ENCODE results near the gene DOCK6.

DOCK6 gene

GRCh38 chr19:11221082-11221598 lies 41.2 kb downstream of the DOCK6 start:
- no peak for DNase-seq

DNA sequence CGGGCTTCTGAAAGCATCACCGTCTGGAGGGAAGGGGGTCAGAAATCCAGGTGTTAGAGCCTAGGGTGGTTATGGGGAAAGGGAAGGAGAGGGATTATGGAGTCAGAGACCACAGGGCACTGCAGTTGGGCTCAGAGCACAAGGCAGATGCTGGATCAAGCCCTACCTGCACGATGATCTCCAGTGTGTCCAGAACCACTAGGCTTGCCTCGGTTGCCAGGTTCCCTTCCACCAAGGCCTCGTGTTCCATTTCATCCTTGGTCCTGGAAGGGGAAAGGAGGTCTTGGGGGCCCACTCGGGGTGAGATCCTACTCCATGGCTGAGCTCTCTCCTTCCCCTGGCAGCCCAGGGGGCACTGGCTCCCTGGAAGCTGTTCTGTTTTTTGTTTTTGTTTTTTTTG lies 47.9 kb downstream of the DOCK6 start:
- DNase-seq = no peak

GRCh38 chr19:11210656-11210928 lies 51.7 kb downstream of the DOCK6 start:
- no peak for DNase-seq

GRCh38 chr19:11209839-11210655 lies 52.3 kb downstream of the DOCK6 start:
- no peak for DNase-seq

GRCh38 chr19:11208561-11209471 lies 53.5 kb downstream of the DOCK6 start:
- DNase-seq = no peak

- no peak for DNase-seq
These were observed 56.3 kb downstream of the DOCK6 start for GRCh38 chr19:11205939-11206570.

DNA sequence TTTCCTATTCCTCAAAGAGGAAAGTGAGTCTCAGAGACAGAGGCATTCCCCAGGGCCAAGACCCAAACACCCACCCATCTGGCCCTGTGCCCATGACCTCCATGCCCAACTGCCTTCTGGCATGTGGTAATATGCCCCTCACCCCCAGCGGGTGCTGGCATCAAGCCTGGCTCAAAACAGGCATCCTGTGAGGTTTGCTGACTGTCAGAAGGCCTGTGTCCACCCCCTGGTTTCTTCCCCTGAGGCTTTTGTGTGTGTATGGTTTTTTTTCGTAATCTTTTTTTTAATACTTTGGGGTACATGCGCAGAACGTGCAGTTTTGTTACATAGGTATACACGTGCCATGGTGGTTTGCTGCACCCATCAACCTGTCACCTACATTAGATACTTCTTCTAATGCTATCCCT lies 57.4 kb downstream of the DOCK6 start:
- DNase-seq = no peak

DNA sequence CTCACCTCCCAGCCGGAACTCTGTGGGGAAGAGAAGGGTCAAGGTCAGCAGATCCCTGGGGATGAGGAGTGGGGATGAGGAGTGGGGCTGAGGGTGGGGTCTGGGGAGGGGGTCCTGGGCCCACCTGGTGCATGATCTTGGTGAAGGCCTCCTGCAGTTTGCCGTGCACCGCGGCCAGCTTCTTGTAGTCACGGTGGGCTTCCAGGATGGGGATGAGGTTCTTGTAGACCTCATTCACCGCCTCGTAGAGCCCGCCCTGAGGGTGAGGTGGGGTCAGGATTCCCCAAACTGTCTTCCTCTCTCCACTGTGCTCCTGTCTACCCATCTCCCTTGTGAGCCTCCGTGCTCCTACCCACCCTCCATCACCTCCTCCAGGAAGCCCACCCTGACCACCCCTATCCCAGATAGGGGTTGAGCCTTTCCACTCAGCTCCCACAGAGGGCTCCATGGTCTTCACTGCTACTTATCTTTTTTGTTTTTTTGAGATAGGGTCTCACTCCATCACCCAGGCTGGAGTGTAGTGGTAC lies 58.2 kb downstream of the DOCK6 start:
- DNase-seq = no peak

DNA sequence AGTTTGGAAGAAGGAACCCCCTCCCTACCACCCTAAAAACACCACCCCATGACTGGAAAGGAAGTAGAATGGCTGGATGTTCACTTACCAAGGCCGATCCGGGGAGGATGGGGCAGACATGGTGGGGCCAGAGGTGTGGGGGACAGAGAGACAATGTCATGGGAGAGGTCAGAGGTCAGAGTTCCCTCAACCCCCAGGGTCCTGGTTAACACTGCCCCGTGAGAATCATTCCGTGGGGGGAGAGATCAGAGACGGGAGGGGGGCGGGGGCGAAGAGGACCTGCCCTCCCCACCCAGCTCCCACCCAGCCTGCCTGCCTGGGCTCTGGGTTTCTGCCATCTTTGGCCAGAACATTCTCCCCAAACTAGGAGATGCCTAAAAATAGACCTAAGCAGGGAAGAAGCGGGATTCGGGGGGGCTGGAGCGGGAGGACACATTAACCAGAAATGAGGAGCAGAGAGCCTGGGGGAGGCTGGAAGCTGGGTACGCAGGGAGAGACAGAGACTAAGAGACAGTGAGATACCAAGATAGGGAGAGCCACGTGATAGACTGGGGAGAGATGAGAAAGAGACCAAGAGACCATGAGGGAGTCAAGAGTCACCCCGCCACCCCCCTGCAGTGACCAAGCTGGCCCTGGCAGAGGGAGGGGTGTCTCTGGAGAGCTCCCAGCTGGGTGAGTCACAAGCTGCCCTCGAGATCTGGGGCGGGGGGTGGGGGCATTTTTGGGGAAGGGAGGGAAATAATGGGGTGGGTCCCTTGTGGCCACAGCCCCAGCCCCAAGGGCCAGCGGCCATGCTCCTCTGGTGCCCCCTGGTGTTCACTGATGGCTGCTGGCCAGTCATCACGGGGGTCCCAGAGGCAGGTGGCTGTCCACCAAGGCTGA lies 58.9 kb downstream of the DOCK6 start:
- DNase-seq = peak in 1 of 4 experiments; percentile 21

DNA sequence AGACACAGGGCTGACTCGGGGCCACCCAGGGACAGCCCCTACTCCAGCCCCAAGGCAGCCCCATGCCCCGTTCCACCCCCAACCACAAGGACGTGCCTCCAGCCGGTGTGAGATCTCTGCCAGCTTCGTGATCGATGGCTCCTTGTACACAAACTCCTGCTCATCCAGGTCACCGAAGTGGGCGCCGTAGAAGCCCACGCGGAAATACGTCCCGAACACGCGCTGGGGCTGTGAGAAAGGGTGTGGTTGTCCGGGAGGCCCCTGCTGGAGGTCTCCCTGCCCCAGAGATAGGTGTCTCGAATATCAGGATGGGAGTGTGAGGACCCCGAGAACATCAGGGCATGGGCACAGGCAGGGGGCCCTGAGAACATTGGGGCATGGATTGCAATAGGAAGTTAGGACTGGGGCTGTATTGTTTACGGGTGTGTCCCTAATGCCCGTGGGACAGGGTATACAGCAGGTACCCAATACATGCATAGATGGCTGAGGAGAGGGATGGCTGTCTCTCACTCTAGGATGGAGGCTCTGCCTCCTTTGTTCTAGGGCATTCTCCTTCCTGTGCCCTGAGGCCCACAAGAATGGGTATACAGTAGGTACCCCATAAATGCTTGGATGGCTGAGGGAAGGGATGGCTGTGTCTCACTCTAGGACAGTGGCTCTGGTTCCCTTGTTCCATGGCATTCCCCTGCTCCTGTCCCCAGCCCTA lies 59.7 kb downstream of the DOCK6 start:
- DNase-seq = no peak

- DNase-seq = no peak
These were observed 60.5 kb downstream of the DOCK6 start for GRCh38 chr19:11201791-11202190.

GRCh38 chr19:11200931-11201330 lies 61.4 kb downstream of the DOCK6 start:
- DNase-seq = no peak

DNA sequence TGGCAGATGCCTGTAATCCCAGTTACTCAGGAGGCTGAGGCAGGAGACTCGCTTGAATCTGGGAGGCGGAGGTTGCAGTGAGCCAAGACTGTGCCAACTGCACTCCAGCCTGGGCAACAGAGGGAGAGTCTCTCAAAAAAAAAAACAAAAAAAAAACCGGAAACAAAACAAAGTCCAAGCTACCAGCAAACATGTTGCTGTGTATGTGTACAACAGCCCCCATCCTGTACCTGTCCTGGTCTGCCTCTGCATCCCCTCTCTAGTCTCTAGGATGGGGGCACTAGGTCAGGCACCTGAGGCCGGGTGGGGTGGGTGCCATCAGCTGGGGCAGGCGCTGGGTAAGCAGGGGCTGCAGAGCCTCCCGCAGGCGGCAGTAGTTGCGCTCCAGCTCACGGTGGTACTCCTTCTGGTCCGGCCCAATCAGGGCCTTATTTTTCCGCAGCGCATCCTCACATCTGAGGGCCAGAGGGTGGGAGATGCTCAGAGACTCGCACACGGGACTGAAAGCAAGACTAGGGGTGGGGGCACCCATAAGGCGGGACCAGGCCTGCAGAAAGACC lies 62.2 kb downstream of the DOCK6 start:
- no peak for DNase-seq

GRCh38 chr19:11199517-11199916 lies 62.8 kb downstream of the DOCK6 start:
- DNase-seq = no peak

- DNase-seq = no peak
These were observed 63.4 kb downstream of the DOCK6 start for GRCh38 chr19:11198769-11199424.

DNA sequence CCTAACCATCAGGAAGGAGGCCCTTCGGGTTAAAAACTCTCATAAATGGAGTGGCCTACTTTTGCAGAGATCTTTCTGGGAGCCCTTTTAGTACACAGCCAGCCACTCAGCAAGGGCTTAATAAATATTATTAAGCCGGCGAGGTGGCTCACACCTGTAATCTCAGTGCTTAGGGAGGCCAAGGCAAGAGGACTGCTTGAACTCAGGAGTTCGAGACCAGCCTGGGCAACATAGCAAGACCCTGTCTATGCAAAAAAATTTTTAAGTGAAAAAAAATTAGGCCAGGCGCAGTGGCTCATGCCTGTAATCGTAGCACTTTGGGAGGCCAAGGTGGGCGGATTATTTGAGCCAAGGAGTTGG lies 64.2 kb downstream of the DOCK6 start:
- no peak for DNase-seq

- peak; percentile 28 to 68 (median 44) for DNase-seq
These were observed 64.8 kb downstream of the DOCK6 start, which contains the start of gene KANK2 for GRCh38 chr19:11197291-11198174. TSS of gene KANK2 (minus strand) at chr19:11197545. CDS start at chr19:11194511, 3,034 bp downstream.

DNA sequence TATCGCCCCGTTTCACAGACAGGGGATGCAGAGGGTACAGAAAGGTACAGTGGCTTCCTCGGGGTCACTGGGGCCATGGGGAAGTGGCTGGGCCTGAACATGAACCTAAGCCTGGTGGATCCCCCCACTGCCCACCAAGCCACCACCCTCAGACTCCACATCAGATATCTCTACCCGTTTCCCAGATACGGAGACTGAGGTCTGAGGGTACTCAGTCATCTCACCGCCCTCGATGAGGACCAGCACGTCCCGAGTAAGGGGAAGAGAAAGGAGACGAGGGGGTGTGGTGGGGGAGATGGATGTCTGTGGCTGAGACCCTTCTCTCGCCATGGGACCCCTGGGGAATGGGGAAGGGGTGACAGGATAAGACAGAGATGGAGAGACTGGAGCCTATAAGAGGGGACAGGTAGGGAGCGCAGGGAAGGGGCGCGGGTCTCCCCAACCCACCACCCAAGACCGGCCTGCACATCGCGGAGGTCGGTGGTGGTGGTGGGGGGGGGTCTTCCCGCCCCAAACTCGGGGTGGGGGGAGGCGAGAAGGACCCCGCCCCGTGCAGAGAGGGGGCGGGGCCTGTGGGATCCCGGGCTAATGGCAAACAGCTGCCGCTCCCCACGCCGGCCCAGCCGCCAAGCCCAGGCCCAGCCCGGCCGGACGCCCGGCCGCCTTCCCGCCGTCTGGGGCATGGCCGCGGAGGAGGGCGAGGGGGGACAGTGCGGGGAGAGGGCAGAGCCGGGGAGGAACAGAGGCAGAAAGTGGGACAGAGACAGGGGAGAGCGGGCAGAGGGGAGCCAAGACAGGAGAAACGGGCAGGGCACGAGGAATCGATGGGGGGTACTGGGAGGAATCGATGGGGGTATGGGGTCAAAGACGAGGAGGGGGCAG lies 65.7 kb downstream of the DOCK6 start:
- no peak for DNase-seq
